OCI-LY3 (cell line): Measurements from ENCODE around the gene TNP2.

ENCODE experiments used
- H2AFZ ChIP-seq: fragments of 200-600, 300-600 bp; shearing (Covaris generic); 2 replicates; pipeline ENCODE4 v1.6.0; 2014; ENCODE audit warnings: antibody characterized with exemption, low read depth, low read length
- H3K27ac ChIP-seq: fragments of 200-600, 300-600 bp; sonication (generic); 2 replicates; pipeline ENCODE4 v1.5.1; 2014; ENCODE audit warnings: mild to moderate bottlenecking, low read length, moderate library complexity, mixed read lengths
- H3K27me3 ChIP-seq: fragments of 200-600, 300-600 bp; sonication (generic); 2 replicates; pipeline ENCODE4 v1.6.1; 2014; ENCODE audit warnings: low read depth, low read length, mixed read lengths
- H3K36me3 ChIP-seq: fragments of 200-600, 300-600 bp; sonication (generic); replicated peaks from 2 replicates; pipeline ENCODE3; 2014; ENCODE audit warnings: low read depth, low read length, mixed read lengths
- H3K4me1 ChIP-seq: fragments of 300-600, 200-600 bp; sonication (generic); 2 replicates; pipeline ENCODE4 v1.6.1; 2014; ENCODE audit warnings: low read length, mixed read lengths
- H3K4me2 ChIP-seq: fragments of 200-600, 300-600 bp; sonication (generic); 2 replicates; pipeline ENCODE4 v1.6.1; 2014; ENCODE audit warnings: low read length, mixed read lengths
- H3K4me3 ChIP-seq: fragments of 300-600, 200-600 bp; sonication (generic); 2 replicates; pipeline ENCODE4 v1.5.1; 2014; ENCODE audit warnings: antibody characterized with exemption, mild to moderate bottlenecking, low read length, moderate library complexity
- H3K79me2 ChIP-seq: fragments of 300-600, 200-600 bp; shearing (Covaris generic); 2 replicates; pipeline ENCODE4 v1.6.1; 2014; ENCODE audit warnings: mild to moderate bottlenecking, low read length, mixed read lengths
- H3K9ac ChIP-seq: fragments of 300-600, 200-600 bp; shearing (Covaris generic); 2 replicates; pipeline ENCODE4 v1.6.0; 2014; ENCODE audit warnings: mild to moderate bottlenecking, low read length, moderate library complexity
- H3K9me3 ChIP-seq: fragments of 200-600, 300-600 bp; shearing (Covaris generic); 2 replicates; pipeline ENCODE4 v1.6.1; 2014; ENCODE audit warnings: low read length, mixed read lengths; ENCODE audit not compliant: insufficient read depth
- H4K20me1 ChIP-seq: fragments of 200-600, 300-600 bp; sonication (generic); 2 replicates; pipeline ENCODE4 v1.6.1; 2016; ENCODE audit warnings: low read length, mixed read lengths; ENCODE audit not compliant: insufficient read depth
- EZH2phosphoT487 ChIP-seq: fragments of 200-600 bp; shearing (Covaris generic); IDR thresholded peaks from 2 replicates; pipeline ENCODE4 v1.6.1; 2018; ENCODE audit warnings: antibody characterized with exemption, mixed run types, low read depth
- TF ChIP-seq, protein P1 (sequence below): fragments of 200-600, 300-600 bp; sonication (generic); IDR thresholded peaks from 2 replicates; pipeline ENCODE4 v1.5.1; 2014; ENCODE audit warnings: antibody characterized with exemption, low read length, low read depth

The TNP2 gene

DNA sequence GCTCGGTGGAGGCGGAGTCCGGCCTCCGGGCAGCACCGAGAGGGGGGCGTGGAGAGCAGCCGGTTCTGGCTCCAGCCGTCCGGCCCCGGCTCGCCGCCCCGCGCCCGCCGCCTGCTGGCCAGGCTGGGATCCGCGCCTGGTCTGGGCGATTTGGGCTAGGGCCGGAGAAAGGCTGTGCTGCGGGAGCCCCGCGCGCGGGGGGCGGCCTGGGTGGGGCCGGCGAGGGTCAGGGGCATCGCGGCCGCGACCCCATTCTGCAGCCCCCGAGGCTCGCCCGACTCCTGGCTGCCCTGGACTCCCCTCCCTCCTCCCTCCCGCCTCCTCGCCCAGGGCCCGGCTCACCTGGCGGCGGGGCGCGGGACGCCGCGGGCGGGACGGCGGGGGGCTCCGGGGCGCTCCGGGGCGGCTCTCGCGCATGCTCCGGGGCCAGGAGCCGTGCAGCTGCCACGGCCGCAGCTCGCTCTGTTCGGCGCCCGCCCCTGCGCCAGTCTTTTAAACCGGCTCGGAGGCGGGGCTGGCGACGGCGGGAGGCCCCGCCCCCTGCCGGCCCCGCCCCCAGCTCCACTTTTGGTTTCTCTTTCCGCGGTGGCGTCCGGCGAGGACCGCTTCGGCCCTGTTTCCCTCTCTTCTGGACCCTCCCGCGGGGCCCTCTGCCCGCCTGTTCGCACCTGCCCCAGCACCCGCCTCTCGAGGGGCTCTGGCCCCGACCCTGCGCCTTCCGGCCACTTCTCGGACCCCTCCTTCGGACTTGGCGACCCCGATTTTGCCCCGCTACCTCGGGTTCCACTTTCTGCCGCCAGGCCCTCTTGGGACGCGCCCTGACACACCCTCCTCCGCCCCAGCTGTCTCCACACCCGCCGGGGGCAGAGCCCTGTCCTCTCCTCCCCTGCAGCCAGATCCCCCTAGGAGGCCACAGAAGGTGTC is 13.1 kb downstream of the TNP2 start, which contains the start of gene SOCS1:
Gene SOCS1, minus strand, starts transcription at position 468 of the 924 bp plus-strand sequence. CDS start 726 bp downstream, outside the sequence.
- no peak for TF ChIP-seq EZH2phosphoT487
- TF ChIP-seq, protein P1, sequence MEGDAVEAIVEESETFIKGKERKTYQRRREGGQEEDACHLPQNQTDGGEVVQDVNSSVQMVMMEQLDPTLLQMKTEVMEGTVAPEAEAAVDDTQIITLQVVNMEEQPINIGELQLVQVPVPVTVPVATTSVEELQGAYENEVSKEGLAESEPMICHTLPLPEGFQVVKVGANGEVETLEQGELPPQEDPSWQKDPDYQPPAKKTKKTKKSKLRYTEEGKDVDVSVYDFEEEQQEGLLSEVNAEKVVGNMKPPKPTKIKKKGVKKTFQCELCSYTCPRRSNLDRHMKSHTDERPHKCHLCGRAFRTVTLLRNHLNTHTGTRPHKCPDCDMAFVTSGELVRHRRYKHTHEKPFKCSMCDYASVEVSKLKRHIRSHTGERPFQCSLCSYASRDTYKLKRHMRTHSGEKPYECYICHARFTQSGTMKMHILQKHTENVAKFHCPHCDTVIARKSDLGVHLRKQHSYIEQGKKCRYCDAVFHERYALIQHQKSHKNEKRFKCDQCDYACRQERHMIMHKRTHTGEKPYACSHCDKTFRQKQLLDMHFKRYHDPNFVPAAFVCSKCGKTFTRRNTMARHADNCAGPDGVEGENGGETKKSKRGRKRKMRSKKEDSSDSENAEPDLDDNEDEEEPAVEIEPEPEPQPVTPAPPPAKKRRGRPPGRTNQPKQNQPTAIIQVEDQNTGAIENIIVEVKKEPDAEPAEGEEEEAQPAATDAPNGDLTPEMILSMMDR, result peak; percentile 65
- Histone ChIP-seq H4K20me1 (peaks cover 42% of the 10 kb centered on the region), H3K79me2 (peaks cover 28% of the 10 kb centered on the region), H3K9me3 (no peaks in the 10 kb centered on the region), H3K27ac (peak within 1 kb of the TSS; percentile 76), H3K9ac (peak within 1 kb of the TSS; percentile 94), H3K4me3 (peak within 1 kb of the TSS; percentile 97), H3K36me3 (peaks cover 39% of the 10 kb centered on the region), H3K27me3 (peaks cover 12% of the 10 kb centered on the region; the same call in 1 of the 2 replicates), H2AFZ (0 out of 2 replicates have a peak within 1 kb of the TSS, but pooled peaks have one; percentile 75), H3K4me2 (peak within 1 kb of the TSS; percentile 100), H3K4me1 (peaks cover 45% of the 10 kb centered on the region)

DNA sequence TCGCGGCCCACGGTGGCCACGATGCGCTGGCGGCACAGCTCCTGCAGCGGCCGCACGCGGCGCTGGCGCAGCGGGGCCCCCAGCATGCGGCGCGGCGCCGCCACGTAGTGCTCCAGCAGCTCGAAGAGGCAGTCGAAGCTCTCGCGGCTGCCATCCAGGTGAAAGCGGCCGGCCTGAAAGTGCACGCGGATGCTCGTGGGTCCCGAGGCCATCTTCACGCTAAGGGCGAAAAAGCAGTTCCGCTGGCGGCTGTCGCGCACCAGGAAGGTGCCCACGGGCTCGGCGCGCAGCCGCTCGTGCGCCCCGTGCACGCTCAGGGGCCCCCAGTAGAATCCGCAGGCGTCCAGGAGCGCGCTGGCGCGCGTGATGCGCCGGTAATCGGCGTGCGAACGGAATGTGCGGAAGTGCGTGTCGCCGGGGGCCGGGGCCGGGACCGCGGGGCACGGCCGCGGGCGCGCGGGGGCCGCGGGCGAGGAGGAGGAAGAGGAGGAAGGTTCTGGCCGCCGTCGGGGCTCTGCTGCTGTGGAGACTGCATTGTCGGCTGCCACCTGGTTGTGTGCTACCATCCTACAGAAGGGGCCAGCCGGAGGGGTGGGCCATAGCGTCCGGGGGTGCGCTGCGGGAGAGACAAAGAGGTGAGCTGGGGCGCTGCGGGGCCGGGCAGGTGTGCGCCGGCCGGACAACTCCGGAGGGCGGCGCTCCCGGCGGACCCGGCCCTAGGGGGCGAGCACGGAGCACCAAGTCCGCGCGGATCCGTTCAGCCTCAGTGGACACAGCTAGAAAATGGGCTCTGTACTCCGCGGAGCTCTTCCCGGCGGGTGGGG is 14.0 kb downstream of the TNP2 start:
- peak overlapping the region; percentile 95 for H3K4me2 ChIP-seq
- H3K79me2 ChIP-seq, result peaks cover 28% of the 10 kb centered on the region
- H3K27me3 ChIP-seq, result peaks cover 7% of the 10 kb centered on the region; the same call in 1 of the 2 replicates
- peak overlapping the region; percentile 87 for H3K9ac ChIP-seq
- H3K4me3 ChIP-seq, result peak overlapping the region; percentile 97
- TF ChIP-seq, protein P1, result no peak
- no peak for TF ChIP-seq EZH2phosphoT487
- H3K36me3 ChIP-seq, result peaks cover 39% of the 10 kb centered on the region
- no peaks in the 10 kb centered on the region for H3K9me3 ChIP-seq
- no peak overlapping the region for H2AFZ ChIP-seq
- H3K27ac ChIP-seq, result peak overlapping the region; percentile 66; the same call in 1 of the 2 replicates
- H4K20me1 ChIP-seq, result peaks cover 42% of the 10 kb centered on the region
- H3K4me1 ChIP-seq, result peaks cover 45% of the 10 kb centered on the region

- peak overlapping the region; percentile 97 for H3K4me3 ChIP-seq
- peak overlapping the region; percentile 95 for H3K4me2 ChIP-seq
- H3K27ac ChIP-seq, result peak overlapping the region; percentile 6; the same call in 1 of the 2 replicates
- H2AFZ ChIP-seq, result no peak overlapping the region
- peaks cover 42% of the 10 kb centered on the region for H4K20me1 ChIP-seq
- H3K36me3 ChIP-seq, result peaks cover 39% of the 10 kb centered on the region
- H3K4me1 ChIP-seq, result peaks cover 44% of the 10 kb centered on the region
- peaks cover 28% of the 10 kb centered on the region for H3K79me2 ChIP-seq
- H3K27me3 ChIP-seq, result peaks cover 4% of the 10 kb centered on the region; the same call in 1 of the 2 replicates
- TF ChIP-seq, protein P1, result no peak
- TF ChIP-seq EZH2phosphoT487, result no peak
- H3K9me3 ChIP-seq, result no peaks in the 10 kb centered on the region
- H3K9ac ChIP-seq, result peak overlapping the region; percentile 87
Observed at GRCh38 chr16:11253995-11254912, 14.9 kb downstream of the TNP2 start.
